ENCODE measurements around the gene RASSF8.

- TF ChIP-seq, protein P1, sequence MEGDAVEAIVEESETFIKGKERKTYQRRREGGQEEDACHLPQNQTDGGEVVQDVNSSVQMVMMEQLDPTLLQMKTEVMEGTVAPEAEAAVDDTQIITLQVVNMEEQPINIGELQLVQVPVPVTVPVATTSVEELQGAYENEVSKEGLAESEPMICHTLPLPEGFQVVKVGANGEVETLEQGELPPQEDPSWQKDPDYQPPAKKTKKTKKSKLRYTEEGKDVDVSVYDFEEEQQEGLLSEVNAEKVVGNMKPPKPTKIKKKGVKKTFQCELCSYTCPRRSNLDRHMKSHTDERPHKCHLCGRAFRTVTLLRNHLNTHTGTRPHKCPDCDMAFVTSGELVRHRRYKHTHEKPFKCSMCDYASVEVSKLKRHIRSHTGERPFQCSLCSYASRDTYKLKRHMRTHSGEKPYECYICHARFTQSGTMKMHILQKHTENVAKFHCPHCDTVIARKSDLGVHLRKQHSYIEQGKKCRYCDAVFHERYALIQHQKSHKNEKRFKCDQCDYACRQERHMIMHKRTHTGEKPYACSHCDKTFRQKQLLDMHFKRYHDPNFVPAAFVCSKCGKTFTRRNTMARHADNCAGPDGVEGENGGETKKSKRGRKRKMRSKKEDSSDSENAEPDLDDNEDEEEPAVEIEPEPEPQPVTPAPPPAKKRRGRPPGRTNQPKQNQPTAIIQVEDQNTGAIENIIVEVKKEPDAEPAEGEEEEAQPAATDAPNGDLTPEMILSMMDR (conservative IDR thresholded peaks at IDR 0.05; ENCODE audit: low read length): no peak
- TF ChIP-seq EZH2phosphoT487 (IDR thresholded peaks at IDR 0.05; ENCODE audit: borderline replicate concordance, low read depth, low read length): no peak
Measured at GRCh38 chr12:25984759-25985158, 26.3 kb downstream of the RASSF8 start.

All from OCI-LY7 (cell line).